NCI-H524 (cell line): Measurements from ENCODE around the gene MAP3K7.

Experiments
- DNase-seq, 2 experiments: peaks; one replicate each; lab custom pipeline; 2025; lab: John Stamatoyannopoulos, UW

MAP3K7 gene

GRCh38 chr6:90530882-90531281, 56.0 kb downstream of the MAP3K7 start:
- no peak for DNase-seq

- DNase-seq, result no peak
Observed at GRCh38 chr6:90525421-90525820, 61.5 kb downstream of the MAP3K7 start.

- no peak for DNase-seq
Observed at GRCh38 chr6:90523779-90524310, 63.0 kb downstream of the MAP3K7 start.

GRCh38 chr6:90521955-90522354, 64.9 kb downstream of the MAP3K7 start:
- DNase-seq, result no peak

- DNase-seq, result no peak
Observed at GRCh38 chr6:90516074-90516660, 70.7 kb downstream of the MAP3K7 start.

- no peak for DNase-seq
Observed at GRCh38 chr6:90514496-90514895, 72.4 kb downstream of the MAP3K7 start.

- DNase-seq, result no peak
Observed at GRCh38 chr6:90508753-90509152, 78.1 kb downstream of the MAP3K7 start.

- DNase-seq, result no peak
Observed at GRCh38 chr6:90502866-90503407, 83.9 kb downstream of the MAP3K7 start.

GRCh38 chr6:90502381-90502780, 84.5 kb downstream of the MAP3K7 start:
- no peak for DNase-seq

GRCh38 chr6:90500458-90500857, 86.4 kb downstream of the MAP3K7 start:
- peak; percentile 69 to 91 for DNase-seq

GRCh38 chr6:90497411-90497810, 89.5 kb downstream of the MAP3K7 start:
- DNase-seq, result no peak

- no peak for DNase-seq
Observed at GRCh38 chr6:90496258-90497016, 90.4 kb downstream of the MAP3K7 start.

- DNase-seq, result no peak
Observed at GRCh38 chr6:90495216-90495817, 91.6 kb downstream of the MAP3K7 start.

GRCh38 chr6:90494067-90494780, 92.6 kb downstream of the MAP3K7 start:
- DNase-seq, result no peak

- no peak for DNase-seq
Observed at GRCh38 chr6:90493332-90493731, 93.5 kb downstream of the MAP3K7 start.

- DNase-seq, result no peak
Observed at GRCh38 chr6:90492798-90493197, 94.1 kb downstream of the MAP3K7 start.

GRCh38 chr6:90492369-90492768, 94.5 kb downstream of the MAP3K7 start:
- no peak for DNase-seq

- DNase-seq, result peak; percentile 16 to 57
Observed at GRCh38 chr6:90490030-90490716, 96.7 kb downstream of the MAP3K7 start.

- no peak for DNase-seq
Observed at GRCh38 chr6:90488816-90489215, 98.1 kb downstream of the MAP3K7 start.

- DNase-seq, result no peak
Observed at GRCh38 chr6:90485635-90486277, 101.1 kb downstream of the MAP3K7 start.

- no peak for DNase-seq
Observed at GRCh38 chr6:90484903-90485302, 102.0 kb downstream of the MAP3K7 start.
